ENCODE results near the gene LMNA.

LMNA gene

DNA sequence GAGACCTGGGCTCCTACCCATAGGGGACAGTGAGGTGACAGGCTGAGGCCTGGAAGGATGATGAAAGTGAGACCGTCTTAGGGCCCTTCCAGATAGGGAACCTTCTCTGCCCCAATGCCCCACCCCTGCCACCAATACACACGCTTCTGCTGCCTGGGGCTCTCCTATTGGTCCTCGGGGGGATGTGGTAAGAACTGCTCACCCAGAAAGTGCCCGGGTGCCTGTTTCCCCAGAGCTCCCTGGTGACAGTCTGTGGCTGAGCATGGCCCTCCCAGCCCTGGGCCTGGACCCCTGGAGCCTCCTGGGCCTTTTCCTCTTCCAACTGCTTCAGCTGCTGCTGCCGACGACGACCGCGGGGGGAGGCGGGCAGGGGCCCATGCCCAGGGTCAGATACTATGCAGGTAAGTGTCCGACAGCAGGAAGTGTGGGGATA lies 39.8 kb downstream of the LMNA start:
- H3K4me3 ChIP-seq (ENCODE audit: low read length in 2 of 2) = no peak overlapping the region
- no peaks in the 10 kb centered on the region for H3K4me1 ChIP-seq (ENCODE audit: control insufficient read depth, insufficient read depth, low read length)
- no peak overlapping the region for H3K9ac ChIP-seq (ENCODE audit: low read length in 2 of 2)
- H3K27ac ChIP-seq (ENCODE audit: low read length) = no peak overlapping the region
- no peaks in the 10 kb centered on the region for H3K9me3 ChIP-seq (ENCODE audit: control insufficient read depth in 2 of 2, low read length in 2 of 2)
- no peaks in the 10 kb centered on the region for H3K36me3 ChIP-seq (ENCODE audit: control insufficient read depth in 2 of 2, insufficient read depth in 2 of 2, low read length in 2 of 2)
- peaks cover 19 to 22% of the 10 kb centered on the region in 2 donors for H3K27me3 ChIP-seq (ENCODE audit: control insufficient read depth in 1 of 2, insufficient read depth in 2 of 2, low read length in 2 of 2)

DNA sequence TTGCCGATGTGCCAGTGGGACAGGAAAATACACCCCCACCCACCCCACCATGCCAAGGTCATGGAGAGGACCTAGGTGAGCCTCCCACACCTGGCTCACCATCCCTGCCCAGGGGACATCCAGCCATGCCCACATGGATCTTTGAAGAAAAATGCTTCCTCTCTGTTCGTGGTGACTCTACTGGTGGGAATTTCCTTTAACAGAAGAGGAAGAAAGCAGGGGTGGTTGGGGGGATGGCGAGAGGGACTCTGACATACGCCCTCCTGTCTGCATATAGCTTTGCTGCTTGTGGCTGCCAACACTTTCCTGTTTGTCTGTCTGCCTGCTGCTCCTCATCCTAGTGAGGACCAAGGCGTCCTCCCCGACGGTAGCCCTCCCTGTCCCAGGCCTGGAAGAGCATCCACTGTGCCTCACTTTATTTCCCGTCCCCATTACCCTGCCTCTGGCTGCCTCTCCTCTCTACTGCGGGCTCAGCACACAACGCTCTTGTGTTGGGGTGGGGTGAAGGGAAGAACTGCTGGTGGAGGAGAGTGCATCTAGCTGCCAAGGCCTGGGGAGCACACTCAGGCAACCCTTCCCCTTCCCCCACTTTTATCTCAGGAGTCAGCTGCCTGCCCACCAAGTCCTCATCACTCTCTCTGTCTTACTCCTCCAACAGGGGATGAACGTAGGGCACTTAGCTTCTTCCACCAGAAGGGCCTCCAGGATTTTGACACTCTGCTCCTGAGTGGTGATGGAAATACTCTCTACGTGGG lies 41.4 kb downstream of the LMNA start:
- no peaks in the 10 kb centered on the region for H3K9me3 ChIP-seq (ENCODE audit: control insufficient read depth in 2 of 2, low read length in 2 of 2)
- peaks cover 5 to 10% of the 10 kb centered on the region in 2 donors for H3K27me3 ChIP-seq (ENCODE audit: control insufficient read depth in 1 of 2, insufficient read depth in 2 of 2, low read length in 2 of 2)
- H3K4me3 ChIP-seq (ENCODE audit: low read length in 2 of 2) = no peak overlapping the region
- H3K27ac ChIP-seq (ENCODE audit: low read length) = no peak overlapping the region
- no peaks in the 10 kb centered on the region for H3K36me3 ChIP-seq (ENCODE audit: control insufficient read depth in 2 of 2, insufficient read depth in 2 of 2, low read length in 2 of 2)
- peaks cover 4% of the 10 kb centered on the region for H3K4me1 ChIP-seq (ENCODE audit: control insufficient read depth, insufficient read depth, low read length)
- no peak overlapping the region for H3K9ac ChIP-seq (ENCODE audit: low read length in 2 of 2)

DNA sequence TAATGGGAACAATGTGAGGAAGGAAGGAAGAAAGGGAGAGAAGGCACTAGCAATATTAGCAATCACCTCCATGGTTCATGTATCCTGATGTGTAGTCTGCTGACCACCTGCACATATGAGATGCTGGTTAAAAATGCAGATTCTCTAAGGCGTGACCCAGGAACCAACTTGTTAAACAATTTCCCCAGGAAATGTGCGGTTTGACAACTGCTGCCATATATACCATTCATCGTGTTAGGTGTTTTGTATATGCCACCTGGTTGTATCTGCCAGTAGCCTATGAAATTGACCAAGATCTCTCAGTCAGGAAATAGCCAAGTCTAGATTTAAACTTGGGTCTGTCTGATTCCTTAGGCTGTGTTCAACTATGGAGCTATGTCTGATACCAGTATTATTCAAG lies 43.0 kb downstream of the LMNA start:
- Histone ChIP-seq H3K4me3 (ENCODE audit: low read length in 2 of 2) (no peak overlapping the region), H3K9ac (ENCODE audit: low read length in 2 of 2) (no peak overlapping the region), H3K27me3 (ENCODE audit: control insufficient read depth in 1 of 2, insufficient read depth in 2 of 2, low read length in 2 of 2) (peaks cover under 1% of the 10 kb centered on the region in 2 donors), H3K36me3 (ENCODE audit: control insufficient read depth in 2 of 2, insufficient read depth in 2 of 2, low read length in 2 of 2) (no peaks in the 10 kb centered on the region), H3K4me1 (ENCODE audit: control insufficient read depth, insufficient read depth, low read length) (peaks cover 14% of the 10 kb centered on the region), H3K9me3 (ENCODE audit: control insufficient read depth in 2 of 2, low read length in 2 of 2) (no peaks in the 10 kb centered on the region), H3K27ac (ENCODE audit: low read length) (no peak overlapping the region)

DNA sequence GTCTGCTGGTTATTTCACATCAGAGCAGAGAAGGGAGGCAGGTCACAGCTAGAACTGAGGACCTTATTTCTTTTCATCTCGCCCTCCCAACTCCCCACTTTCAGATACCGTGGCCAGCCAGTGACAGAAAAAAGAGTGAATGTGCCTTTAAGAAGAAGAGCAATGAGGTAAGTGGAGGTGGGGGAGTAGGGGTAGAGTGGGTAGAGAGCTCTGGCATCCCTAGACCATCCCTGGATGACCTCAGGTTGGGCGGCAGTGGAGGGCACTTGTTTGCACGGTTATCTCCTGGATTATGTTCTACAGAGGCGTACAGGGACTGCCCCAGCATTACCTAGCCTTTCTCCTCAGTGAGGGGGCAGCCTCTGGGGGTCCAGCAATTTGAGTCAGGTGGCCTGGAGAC lies 43.5 kb downstream of the LMNA start:
- Histone ChIP-seq H3K27ac (ENCODE audit: low read length) (no peak overlapping the region), H3K4me1 (ENCODE audit: control insufficient read depth, insufficient read depth, low read length) (peaks cover 14% of the 10 kb centered on the region), H3K27me3 (ENCODE audit: control insufficient read depth in 1 of 2, insufficient read depth in 2 of 2, low read length in 2 of 2) (no peaks in the 10 kb centered on the region), H3K36me3 (ENCODE audit: control insufficient read depth in 2 of 2, insufficient read depth in 2 of 2, low read length in 2 of 2) (no peaks in the 10 kb centered on the region), H3K9me3 (ENCODE audit: control insufficient read depth in 2 of 2, low read length in 2 of 2) (no peaks in the 10 kb centered on the region), H3K4me3 (ENCODE audit: low read length in 2 of 2) (no peak overlapping the region), H3K9ac (ENCODE audit: low read length in 2 of 2) (no peak overlapping the region)

DNA sequence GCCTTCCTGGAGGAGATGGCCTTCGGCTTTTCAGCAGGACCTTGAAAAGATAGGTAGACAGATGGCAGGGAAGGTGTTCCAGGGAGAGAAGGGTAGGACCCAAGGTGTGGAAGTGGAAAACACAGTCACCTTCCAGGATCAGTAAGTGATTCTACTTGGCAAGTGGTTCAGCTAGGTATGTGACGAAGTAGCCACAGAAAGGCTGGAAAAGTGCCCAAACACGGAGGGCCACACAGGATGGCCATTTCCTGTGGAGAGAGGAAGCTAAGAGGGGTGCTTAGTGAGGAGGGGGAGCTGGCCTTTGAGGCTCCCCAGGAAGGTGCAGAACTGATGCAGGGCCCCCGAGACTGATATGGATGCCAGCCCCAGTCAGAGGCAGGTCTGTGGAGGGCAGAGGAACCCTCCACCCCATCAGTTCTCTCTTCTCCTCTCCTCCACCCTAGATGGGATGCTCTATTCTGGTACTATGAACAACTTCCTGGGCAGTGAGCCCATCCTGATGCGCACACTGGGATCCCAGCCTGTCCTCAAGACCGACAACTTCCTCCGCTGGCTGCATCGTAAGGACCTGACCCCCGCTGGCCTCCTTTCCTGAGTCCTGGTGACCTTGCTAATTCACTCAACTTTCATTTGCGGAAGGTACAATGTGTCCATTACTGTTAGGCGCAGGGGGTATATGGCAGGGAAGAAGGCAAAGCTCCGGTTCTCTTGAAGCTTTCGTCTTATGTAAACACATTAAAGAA lies 45.7 kb downstream of the LMNA start:
- no peaks in the 10 kb centered on the region for H3K27me3 ChIP-seq (ENCODE audit: control insufficient read depth in 1 of 2, insufficient read depth in 2 of 2, low read length in 2 of 2)
- H3K4me1 ChIP-seq (ENCODE audit: control insufficient read depth, insufficient read depth, low read length) = peaks cover 14% of the 10 kb centered on the region
- H3K4me3 ChIP-seq (ENCODE audit: low read length in 2 of 2) = peak overlapping the region; percentile 68 to 71
- no peaks in the 10 kb centered on the region for H3K9me3 ChIP-seq (ENCODE audit: control insufficient read depth in 2 of 2, low read length in 2 of 2)
- H3K27ac ChIP-seq (ENCODE audit: low read length) = peak overlapping the region; percentile 31
- H3K9ac ChIP-seq (ENCODE audit: low read length in 2 of 2) = peak overlapping the region; percentile 42 to 47
- no peaks in the 10 kb centered on the region for H3K36me3 ChIP-seq (ENCODE audit: control insufficient read depth in 2 of 2, insufficient read depth in 2 of 2, low read length in 2 of 2)

DNA sequence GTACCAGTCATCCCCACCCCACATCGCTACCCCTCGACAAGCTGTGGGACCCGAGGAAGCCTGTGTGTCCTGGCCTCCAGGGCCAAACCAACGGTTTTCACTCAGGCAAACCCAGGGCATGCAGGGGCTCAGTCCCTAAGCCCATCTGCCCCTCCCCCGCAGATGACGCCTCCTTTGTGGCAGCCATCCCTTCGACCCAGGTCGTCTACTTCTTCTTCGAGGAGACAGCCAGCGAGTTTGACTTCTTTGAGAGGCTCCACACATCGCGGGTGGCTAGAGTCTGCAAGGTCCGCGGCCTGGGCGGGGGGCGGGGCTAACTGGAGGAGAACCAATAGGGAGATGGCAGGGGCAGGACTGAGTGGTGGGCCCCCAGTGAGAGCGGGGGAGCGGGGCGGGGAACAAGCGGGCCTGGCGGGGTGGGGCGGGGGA lies 46.2 kb downstream of the LMNA start:
- peak overlapping the region; percentile 68 to 71 for H3K4me3 ChIP-seq (ENCODE audit: low read length in 2 of 2)
- peak overlapping the region; percentile 42 to 47 for H3K9ac ChIP-seq (ENCODE audit: low read length in 2 of 2)
- H3K27me3 ChIP-seq (ENCODE audit: control insufficient read depth in 1 of 2, insufficient read depth in 2 of 2, low read length in 2 of 2) = no peaks in the 10 kb centered on the region
- H3K9me3 ChIP-seq (ENCODE audit: control insufficient read depth in 2 of 2, low read length in 2 of 2) = no peaks in the 10 kb centered on the region
- peaks cover 14% of the 10 kb centered on the region for H3K4me1 ChIP-seq (ENCODE audit: control insufficient read depth, insufficient read depth, low read length)
- peak overlapping the region; percentile 31 for H3K27ac ChIP-seq (ENCODE audit: low read length)
- H3K36me3 ChIP-seq (ENCODE audit: control insufficient read depth in 2 of 2, insufficient read depth in 2 of 2, low read length in 2 of 2) = no peaks in the 10 kb centered on the region

DNA sequence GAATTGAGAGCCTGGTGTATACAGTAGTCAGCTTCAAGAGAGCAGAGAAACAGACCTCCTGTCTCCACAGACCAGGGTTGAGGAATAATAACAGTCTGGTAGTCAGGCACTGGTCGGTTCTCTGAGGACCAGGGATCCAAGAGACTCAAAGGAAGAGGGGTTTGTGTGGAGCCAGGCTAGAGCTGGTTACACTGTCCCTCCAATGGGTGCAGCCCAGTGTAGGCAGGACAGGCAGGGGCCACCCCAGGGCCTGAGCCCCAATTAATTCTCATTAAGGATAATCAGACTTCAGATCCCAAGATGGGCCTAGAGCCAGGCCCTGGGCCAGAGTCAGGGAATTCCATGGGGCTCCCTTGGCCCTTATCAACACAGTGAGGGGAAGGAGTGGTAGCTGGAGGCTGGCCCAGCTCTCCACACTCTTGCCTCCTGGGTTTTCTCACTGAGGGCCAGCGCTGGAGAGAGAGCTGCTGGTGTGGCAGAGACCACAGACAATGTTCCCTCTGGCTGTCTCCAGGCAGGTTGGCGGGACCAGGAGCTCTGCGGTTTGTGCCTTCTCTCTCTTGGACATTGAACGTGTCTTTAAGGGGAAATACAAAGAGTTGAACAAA lies 48.0 kb downstream of the LMNA start:
- H3K9me3 ChIP-seq (ENCODE audit: control insufficient read depth in 2 of 2, low read length in 2 of 2) = no peaks in the 10 kb centered on the region
- no peak overlapping the region for H3K9ac ChIP-seq (ENCODE audit: low read length in 2 of 2)
- no peak overlapping the region for H3K27ac ChIP-seq (ENCODE audit: low read length)
- peaks cover 14% of the 10 kb centered on the region for H3K4me1 ChIP-seq (ENCODE audit: control insufficient read depth, insufficient read depth, low read length)
- H3K4me3 ChIP-seq (ENCODE audit: low read length in 2 of 2) = no peak overlapping the region
- no peaks in the 10 kb centered on the region for H3K36me3 ChIP-seq (ENCODE audit: control insufficient read depth in 2 of 2, insufficient read depth in 2 of 2, low read length in 2 of 2)
- H3K27me3 ChIP-seq (ENCODE audit: control insufficient read depth in 1 of 2, insufficient read depth in 2 of 2, low read length in 2 of 2) = no peaks in the 10 kb centered on the region

DNA sequence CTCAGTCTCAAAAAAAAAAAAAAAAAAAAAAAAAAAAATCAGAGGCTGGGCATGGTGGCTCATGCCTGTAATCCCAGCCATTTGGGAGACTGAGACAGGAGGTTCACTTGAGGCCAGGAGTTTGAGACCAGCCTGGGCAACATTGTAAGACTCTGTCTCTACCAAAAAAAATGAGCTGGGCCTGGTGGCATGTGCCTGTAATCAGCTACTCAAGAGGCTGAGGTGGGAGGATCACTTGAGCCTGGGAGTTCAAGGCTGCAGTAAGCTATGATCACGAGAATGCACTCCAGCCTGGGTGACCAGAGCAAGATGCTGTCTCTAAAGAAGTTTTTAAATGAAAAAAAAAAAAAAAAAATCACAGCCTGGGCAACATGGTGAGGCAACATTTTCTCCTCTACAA lies 49.2 kb downstream of the LMNA start:
- Histone ChIP-seq H3K27ac (ENCODE audit: low read length) (no peak overlapping the region), H3K9ac (ENCODE audit: low read length in 2 of 2) (no peak overlapping the region), H3K36me3 (ENCODE audit: control insufficient read depth in 2 of 2, insufficient read depth in 2 of 2, low read length in 2 of 2) (no peaks in the 10 kb centered on the region), H3K4me1 (ENCODE audit: control insufficient read depth, insufficient read depth, low read length) (peaks cover 14% of the 10 kb centered on the region), H3K4me3 (ENCODE audit: low read length in 2 of 2) (no peak overlapping the region), H3K9me3 (ENCODE audit: control insufficient read depth in 2 of 2, low read length in 2 of 2) (no peaks in the 10 kb centered on the region), H3K27me3 (ENCODE audit: control insufficient read depth in 1 of 2, insufficient read depth in 2 of 2, low read length in 2 of 2) (no peaks in the 10 kb centered on the region)

DNA sequence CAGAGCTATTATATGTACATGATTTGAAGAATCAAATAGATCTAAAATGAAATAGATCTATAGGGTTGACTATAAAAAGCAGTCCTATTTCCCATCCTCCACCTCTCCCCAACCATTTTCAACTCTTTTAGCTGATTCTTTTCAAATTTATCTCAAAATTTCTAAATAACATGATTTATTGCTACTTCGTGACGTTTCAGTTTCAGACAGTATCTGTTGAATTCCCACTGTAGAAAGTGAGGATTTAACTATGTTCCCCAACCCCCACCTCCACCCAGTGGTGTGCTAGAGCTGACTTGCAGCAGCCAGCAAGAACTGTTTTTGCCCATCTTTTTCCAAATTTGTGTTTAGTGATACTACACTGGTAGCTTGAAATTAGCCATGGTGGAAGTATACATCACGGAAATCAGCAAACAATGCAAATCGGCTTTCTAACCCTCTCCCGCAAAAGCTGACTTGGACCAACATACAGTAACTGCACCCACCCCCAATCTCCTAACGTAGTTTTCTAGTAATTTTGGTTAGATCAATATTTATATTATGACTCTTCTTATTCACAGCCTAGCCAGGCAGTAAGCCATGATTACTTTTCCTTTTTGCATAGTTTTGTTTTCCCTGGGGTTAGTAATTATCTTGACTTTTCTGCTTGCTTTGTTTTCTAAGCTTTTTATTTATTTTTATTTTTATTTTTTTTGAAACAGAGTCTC lies 49.8 kb downstream of the LMNA start:
- H3K27ac ChIP-seq (ENCODE audit: low read length) = no peak overlapping the region
- no peak overlapping the region for H3K4me3 ChIP-seq (ENCODE audit: low read length in 2 of 2)
- no peaks in the 10 kb centered on the region for H3K27me3 ChIP-seq (ENCODE audit: control insufficient read depth in 1 of 2, insufficient read depth in 2 of 2, low read length in 2 of 2)
- no peaks in the 10 kb centered on the region for H3K9me3 ChIP-seq (ENCODE audit: control insufficient read depth in 2 of 2, low read length in 2 of 2)
- no peak overlapping the region for H3K9ac ChIP-seq (ENCODE audit: low read length in 2 of 2)
- H3K36me3 ChIP-seq (ENCODE audit: control insufficient read depth in 2 of 2, insufficient read depth in 2 of 2, low read length in 2 of 2) = no peaks in the 10 kb centered on the region
- peaks cover 14% of the 10 kb centered on the region for H3K4me1 ChIP-seq (ENCODE audit: control insufficient read depth, insufficient read depth, low read length)

DNA sequence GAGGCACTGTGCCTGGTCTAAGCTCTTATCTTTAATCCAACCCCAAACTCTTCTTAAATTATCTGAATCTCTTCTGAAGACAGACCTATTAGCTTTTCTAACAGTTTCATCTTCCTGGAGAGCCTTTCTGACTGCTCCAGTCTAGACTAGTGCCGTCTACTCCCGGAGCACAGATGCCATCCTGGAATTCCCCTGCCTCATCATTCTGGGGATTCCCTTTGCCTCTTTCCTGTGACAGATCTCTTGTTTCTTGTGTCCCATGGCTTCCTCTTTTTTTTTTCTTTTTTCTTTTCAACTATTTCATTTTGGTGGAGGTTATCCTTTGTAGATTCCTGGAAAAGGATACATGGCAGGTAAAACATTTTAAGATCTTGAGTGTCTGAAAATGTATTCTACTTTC lies 50.6 kb downstream of the LMNA start:
- Histone ChIP-seq H3K4me1 (ENCODE audit: control insufficient read depth, insufficient read depth, low read length) (peaks cover 14% of the 10 kb centered on the region), H3K9me3 (ENCODE audit: control insufficient read depth in 2 of 2, low read length in 2 of 2) (no peaks in the 10 kb centered on the region), H3K36me3 (ENCODE audit: control insufficient read depth in 2 of 2, insufficient read depth in 2 of 2, low read length in 2 of 2) (no peaks in the 10 kb centered on the region), H3K4me3 (ENCODE audit: low read length in 2 of 2) (no peak overlapping the region), H3K27me3 (ENCODE audit: control insufficient read depth in 1 of 2, insufficient read depth in 2 of 2, low read length in 2 of 2) (no peaks in the 10 kb centered on the region), H3K9ac (ENCODE audit: low read length in 2 of 2) (no peak overlapping the region), H3K27ac (ENCODE audit: low read length) (no peak overlapping the region)
